Fibroblast of skin of right quadriceps (primary cell): ENCODE results near the gene DYSF.

Source experiments
- DNase-seq: peaks from one replicate; pipeline ENCODE4 v3.0.0-alpha.2; 2013

Gene DYSF

GRCh38 chr2:71555798-71556454, 102.6 kb downstream of the DYSF start:
- no peak for DNase-seq

GRCh38 chr2:71556692-71557250, 103.4 kb downstream of the DYSF start:
- no peak for DNase-seq

GRCh38 chr2:71557321-71557720, 104.0 kb downstream of the DYSF start:
- no peak for DNase-seq

- no peak for DNase-seq
These were observed 105.1 kb downstream of the DYSF start for GRCh38 chr2:71558300-71559051.

- no peak for DNase-seq
These were observed 105.9 kb downstream of the DYSF start for GRCh38 chr2:71559080-71559827.

GRCh38 chr2:71559828-71560637, 106.7 kb downstream of the DYSF start:
- no peak for DNase-seq

- DNase-seq: peak; percentile 10
These were observed 107.3 kb downstream of the DYSF start for GRCh38 chr2:71560638-71561011.

- no peak for DNase-seq
These were observed 108.3 kb downstream of the DYSF start for GRCh38 chr2:71561441-71562267.

GRCh38 chr2:71562518-71562917, 109.2 kb downstream of the DYSF start:
- DNase-seq: no peak

GRCh38 chr2:71563872-71564271, 110.5 kb downstream of the DYSF start:
- DNase-seq: no peak

- DNase-seq: no peak
These were observed 111.0 kb downstream of the DYSF start for GRCh38 chr2:71564361-71564760.

- no peak for DNase-seq
These were observed 111.4 kb downstream of the DYSF start for GRCh38 chr2:71564790-71565189.

GRCh38 chr2:71566372-71566771, 113.0 kb downstream of the DYSF start:
- peak; percentile 45 for DNase-seq

GRCh38 chr2:71567625-71568024, 114.3 kb downstream of the DYSF start:
- DNase-seq: no peak

GRCh38 chr2:71568103-71568502, 114.7 kb downstream of the DYSF start:
- no peak for DNase-seq

- no peak for DNase-seq
These were observed 117.2 kb downstream of the DYSF start for GRCh38 chr2:71570511-71570910.

GRCh38 chr2:71570951-71571460, 117.6 kb downstream of the DYSF start:
- no peak for DNase-seq

GRCh38 chr2:71571945-71572344, 118.6 kb downstream of the DYSF start:
- no peak for DNase-seq

- DNase-seq: no peak
These were observed 122.6 kb downstream of the DYSF start for GRCh38 chr2:71575966-71576365.

- DNase-seq: no peak
These were observed 123.2 kb downstream of the DYSF start for GRCh38 chr2:71576541-71576940.

GRCh38 chr2:71577209-71577608, 123.8 kb downstream of the DYSF start:
- DNase-seq: no peak
